DOHH2 (cell line): ENCODE results near the gene LRRC7.
A peak's percentile ranks its signal among the peaks of the same experiment; 100 is the strongest.

ENCODE experiments used
- H3F3A ChIP-seq: fragments of 200-600 bp; sonication (generic), shearing (Covaris generic); 2 replicates; pipeline ENCODE4 v1.6.0; 2016; ENCODE audit warnings: antibody characterized with exemption, mild to moderate bottlenecking; ENCODE audit not compliant: control insufficient read depth, insufficient read depth
- H3K27ac ChIP-seq: fragments of 200-600 bp; sonication (generic); 2 replicates; pipeline ENCODE4 v1.5.1; 2014; ENCODE audit warnings: low read depth, mild to moderate bottlenecking, low read length, moderate library complexity
- H3K27me3 ChIP-seq: fragments of 200-600 bp; sonication (generic); 2 replicates; pipeline ENCODE4 v1.6.1; 2014; ENCODE audit warnings: mild to moderate bottlenecking, low read length, mixed read lengths; ENCODE audit not compliant: control insufficient read depth
- H3K36me3 ChIP-seq: fragments of 200-600 bp; sonication (generic); 2 replicates; pipeline ENCODE4 v1.6.1; 2014; ENCODE audit warnings: mild to moderate bottlenecking, low read length, moderate library complexity, mixed read lengths; ENCODE audit not compliant: control insufficient read depth
- H3K4me1 ChIP-seq: fragments of 200-600 bp; sonication (generic); 2 replicates; pipeline ENCODE4 v1.6.1; 2014; ENCODE audit warnings: mild to moderate bottlenecking, low read length, mixed read lengths; ENCODE audit not compliant: control insufficient read depth
- H3K4me2 ChIP-seq: fragments of 200-600 bp; sonication (generic); 2 replicates; pipeline ENCODE4 v1.6.0; 2014; ENCODE audit warnings: mild to moderate bottlenecking, low read length, moderate library complexity
- H3K4me3 ChIP-seq: fragments of 200-600 bp; sonication (generic); 2 replicates; pipeline ENCODE4 v1.5.1; 2014; ENCODE audit warnings: mild to moderate bottlenecking, low read length, mixed read lengths
- H3K79me2 ChIP-seq: fragments of 200-600 bp; sonication (generic); 2 replicates; pipeline ENCODE4 v1.6.1; 2014; ENCODE audit warnings: mild to moderate bottlenecking, low read length, mixed read lengths; ENCODE audit not compliant: control insufficient read depth
- H3K9me2 ChIP-seq: fragments of 200-600 bp; sonication (generic); replicated peaks from 2 replicates; pipeline ENCODE4 v1.6.1; 2014; ENCODE audit warnings: mild to moderate bottlenecking, low read length, mixed read lengths; ENCODE audit not compliant: control insufficient read depth
- H3K9me3 ChIP-seq: fragments of 200-600 bp; sonication (generic); 2 replicates; pipeline ENCODE4 v1.6.1; 2014; ENCODE audit warnings: antibody characterized with exemption, low read length, mixed read lengths; ENCODE audit not compliant: control insufficient read depth, insufficient read depth
- H4K20me1 ChIP-seq: fragments of 200-600 bp; sonication (generic); 2 replicates; pipeline ENCODE4 v1.6.0; 2014; ENCODE audit warnings: low read depth, mild to moderate bottlenecking, antibody characterized with exemption, low read length, moderate library complexity; ENCODE audit not compliant: control insufficient read depth, insufficient read depth
- EZH2phosphoT487 ChIP-seq: fragments of 200-600 bp; sonication (generic); IDR thresholded peaks from 2 replicates; pipeline ENCODE4 v1.6.1; 2017; ENCODE audit warnings: borderline replicate concordance, mild to moderate bottlenecking, antibody characterized with exemption, low read length, moderate library complexity, mixed read lengths
- TF ChIP-seq, protein P1 (sequence below): fragments of 200-600 bp; sonication (generic); IDR thresholded peaks from one replicate; pipeline ENCODE4 v1.5.1; 2014; ENCODE audit warnings: antibody characterized with exemption, mild to moderate bottlenecking, low read depth, low read length; ENCODE audit not compliant: poor library complexity, severe bottlenecking

Gene LRRC7

GRCh38 chr1:69567652-69568420 lies at the start of gene LRRC7:
Gene LRRC7, plus strand, starts transcription at chr1:69567922. Its CDS starts 718 bp downstream, at chr1:69568640.
- Histone ChIP-seq H4K20me1 (no peaks in the 10 kb centered on the region), H3K36me3 (no peaks in the 10 kb centered on the region), H3K27ac (no peak within 1 kb of the TSS), H3K4me3 (no peak within 1 kb of the TSS), H3F3A (no peaks in the 10 kb centered on the region), H3K27me3 (peaks cover 5% of the 10 kb centered on the region; the same call in 1 of the 2 replicates), H3K4me2 (peak within 1 kb of the TSS; percentile 11), H3K4me1 (no peaks in the 10 kb centered on the region), H3K79me2 (no peaks in the 10 kb centered on the region), H3K9me2 (no peaks in the 10 kb centered on the region), H3K9me3 (no peaks in the 10 kb centered on the region; the same call in 1 of the 2 replicates)
- TF ChIP-seq, protein P1, sequence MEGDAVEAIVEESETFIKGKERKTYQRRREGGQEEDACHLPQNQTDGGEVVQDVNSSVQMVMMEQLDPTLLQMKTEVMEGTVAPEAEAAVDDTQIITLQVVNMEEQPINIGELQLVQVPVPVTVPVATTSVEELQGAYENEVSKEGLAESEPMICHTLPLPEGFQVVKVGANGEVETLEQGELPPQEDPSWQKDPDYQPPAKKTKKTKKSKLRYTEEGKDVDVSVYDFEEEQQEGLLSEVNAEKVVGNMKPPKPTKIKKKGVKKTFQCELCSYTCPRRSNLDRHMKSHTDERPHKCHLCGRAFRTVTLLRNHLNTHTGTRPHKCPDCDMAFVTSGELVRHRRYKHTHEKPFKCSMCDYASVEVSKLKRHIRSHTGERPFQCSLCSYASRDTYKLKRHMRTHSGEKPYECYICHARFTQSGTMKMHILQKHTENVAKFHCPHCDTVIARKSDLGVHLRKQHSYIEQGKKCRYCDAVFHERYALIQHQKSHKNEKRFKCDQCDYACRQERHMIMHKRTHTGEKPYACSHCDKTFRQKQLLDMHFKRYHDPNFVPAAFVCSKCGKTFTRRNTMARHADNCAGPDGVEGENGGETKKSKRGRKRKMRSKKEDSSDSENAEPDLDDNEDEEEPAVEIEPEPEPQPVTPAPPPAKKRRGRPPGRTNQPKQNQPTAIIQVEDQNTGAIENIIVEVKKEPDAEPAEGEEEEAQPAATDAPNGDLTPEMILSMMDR: no peak
- no peak for TF ChIP-seq EZH2phosphoT487

- H3K79me2 ChIP-seq: no peaks in the 10 kb centered on the region
- no peak overlapping the region for H3K4me2 ChIP-seq
- H3K9me3 ChIP-seq: no peaks in the 10 kb centered on the region
- H3F3A ChIP-seq: no peaks in the 10 kb centered on the region
- no peak overlapping the region for H3K4me3 ChIP-seq
- H3K27ac ChIP-seq: no peak overlapping the region
- H3K36me3 ChIP-seq: no peaks in the 10 kb centered on the region
- TF ChIP-seq, protein P1: no peak
- TF ChIP-seq EZH2phosphoT487: no peak
- no peaks in the 10 kb centered on the region for H3K9me2 ChIP-seq
- no peaks in the 10 kb centered on the region for H3K27me3 ChIP-seq
- H4K20me1 ChIP-seq: no peaks in the 10 kb centered on the region
- H3K4me1 ChIP-seq: no peaks in the 10 kb centered on the region
These were observed 48.7 kb upstream of the LRRC7 start for GRCh38 chr1:69519006-69519405.

DNA sequence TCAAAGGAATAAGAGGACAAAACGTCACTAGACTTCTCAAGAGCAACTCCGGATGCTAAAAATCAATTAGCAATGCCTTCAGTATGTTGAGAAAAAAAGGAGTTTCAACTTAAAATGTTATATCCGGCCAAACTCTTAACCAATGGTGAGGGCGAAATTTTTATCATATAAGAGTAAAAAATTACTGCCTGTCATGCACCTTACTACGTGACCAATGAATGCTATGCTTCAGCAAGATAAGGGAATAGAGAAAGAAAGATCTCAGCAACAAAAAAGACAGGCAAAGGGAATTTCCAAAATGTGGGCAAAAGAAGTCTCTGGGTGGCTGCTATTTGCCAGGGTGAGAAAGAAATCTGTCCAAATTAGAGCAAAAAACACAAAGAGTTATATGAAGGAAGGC lies 47.4 kb upstream of the LRRC7 start:
- no peaks in the 10 kb centered on the region for H3K4me1 ChIP-seq
- no peaks in the 10 kb centered on the region for H3F3A ChIP-seq
- TF ChIP-seq, protein P1: no peak
- TF ChIP-seq EZH2phosphoT487: no peak
- no peak overlapping the region for H3K27ac ChIP-seq
- H3K79me2 ChIP-seq: no peaks in the 10 kb centered on the region
- H3K9me3 ChIP-seq: no peaks in the 10 kb centered on the region
- no peaks in the 10 kb centered on the region for H4K20me1 ChIP-seq
- H3K9me2 ChIP-seq: no peaks in the 10 kb centered on the region
- H3K36me3 ChIP-seq: no peaks in the 10 kb centered on the region
- no peak overlapping the region for H3K4me3 ChIP-seq
- H3K4me2 ChIP-seq: no peak overlapping the region
- H3K27me3 ChIP-seq: no peaks in the 10 kb centered on the region
